ENCODE measurements around the gene ANGEL2.

ANGEL2 gene

DNA sequence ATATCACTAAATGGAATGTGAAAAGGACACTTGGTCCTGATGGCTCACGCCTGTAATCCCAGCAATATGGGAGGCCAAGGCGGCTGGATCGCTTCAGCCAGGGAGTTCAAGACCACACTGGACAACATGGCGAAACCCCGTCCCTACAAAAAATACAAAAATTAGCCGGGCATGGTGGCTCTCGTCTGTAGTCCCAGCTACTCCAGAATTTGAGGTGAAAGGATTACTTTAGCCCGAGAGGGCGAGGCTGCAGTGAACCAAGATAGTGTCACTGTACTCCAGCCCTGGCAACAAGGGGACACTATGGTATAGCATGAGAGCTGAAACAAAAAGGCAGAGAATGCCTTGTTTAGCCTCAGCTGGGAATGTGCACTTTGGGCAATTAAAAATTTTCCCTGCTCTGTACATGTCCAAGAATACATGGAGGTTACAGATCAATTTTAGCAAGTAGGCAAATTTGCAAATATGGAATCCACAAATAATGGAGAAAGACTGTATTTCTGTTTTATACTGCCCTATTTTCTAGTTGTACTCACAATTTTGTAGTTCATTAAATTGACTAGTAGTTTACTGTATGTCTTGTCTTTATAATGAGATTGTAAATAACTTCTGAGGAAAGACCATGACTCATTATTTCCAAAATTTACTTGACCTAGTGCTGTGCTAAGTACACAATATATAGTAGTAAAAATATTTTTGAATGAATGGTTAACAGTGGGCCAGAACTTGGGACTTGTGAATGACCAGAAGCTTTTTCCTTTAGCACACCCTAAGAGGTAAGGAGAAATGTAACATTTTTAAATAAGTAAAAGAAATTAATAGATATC lies 2.0 kb upstream of the ANGEL2 start:
- peaks cover 19% of the 10 kb centered on the region for H3K4me1 ChIP-seq (ENCODE audit: low read length)
- peaks cover 26% of the 10 kb centered on the region for H3K79me2 ChIP-seq (ENCODE audit: low read length)
- TF ChIP-seq EZH2phosphoT487 (IDR thresholded peaks at IDR 0.05; ENCODE audit: low read depth) = no peak
- TF ChIP-seq, protein P1, sequence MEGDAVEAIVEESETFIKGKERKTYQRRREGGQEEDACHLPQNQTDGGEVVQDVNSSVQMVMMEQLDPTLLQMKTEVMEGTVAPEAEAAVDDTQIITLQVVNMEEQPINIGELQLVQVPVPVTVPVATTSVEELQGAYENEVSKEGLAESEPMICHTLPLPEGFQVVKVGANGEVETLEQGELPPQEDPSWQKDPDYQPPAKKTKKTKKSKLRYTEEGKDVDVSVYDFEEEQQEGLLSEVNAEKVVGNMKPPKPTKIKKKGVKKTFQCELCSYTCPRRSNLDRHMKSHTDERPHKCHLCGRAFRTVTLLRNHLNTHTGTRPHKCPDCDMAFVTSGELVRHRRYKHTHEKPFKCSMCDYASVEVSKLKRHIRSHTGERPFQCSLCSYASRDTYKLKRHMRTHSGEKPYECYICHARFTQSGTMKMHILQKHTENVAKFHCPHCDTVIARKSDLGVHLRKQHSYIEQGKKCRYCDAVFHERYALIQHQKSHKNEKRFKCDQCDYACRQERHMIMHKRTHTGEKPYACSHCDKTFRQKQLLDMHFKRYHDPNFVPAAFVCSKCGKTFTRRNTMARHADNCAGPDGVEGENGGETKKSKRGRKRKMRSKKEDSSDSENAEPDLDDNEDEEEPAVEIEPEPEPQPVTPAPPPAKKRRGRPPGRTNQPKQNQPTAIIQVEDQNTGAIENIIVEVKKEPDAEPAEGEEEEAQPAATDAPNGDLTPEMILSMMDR (IDR thresholded peaks at IDR 0.05; ENCODE audit: low read depth, low read length) = no peak
- H4K20me1 ChIP-seq (ENCODE audit: insufficient read depth, low read length) = no peaks in the 10 kb centered on the region
- no peaks in the 10 kb centered on the region for H3K27me3 ChIP-seq (ENCODE audit: low read depth, low read length)
- H3K36me3 ChIP-seq (replicated peaks; ENCODE audit: low read depth, low read length) = peaks cover 8% of the 10 kb centered on the region
- no peak overlapping the region for H3K27ac ChIP-seq (ENCODE audit: low read length)
- no peak overlapping the region for H3K4me3 ChIP-seq (ENCODE audit: low read length)
- H3K9me3 ChIP-seq (ENCODE audit: insufficient read depth, low read length) = no peaks in the 10 kb centered on the region
- H3K9ac ChIP-seq (ENCODE audit: low read length) = no peak overlapping the region
- no peak overlapping the region for H2AFZ ChIP-seq (ENCODE audit: low read depth, low read length)
- H3K4me2 ChIP-seq (ENCODE audit: low read length) = no peak overlapping the region

GRCh38 chr1:213014642-213015041 lies 1.0 kb downstream of the ANGEL2 start:
- peaks cover 19% of the 10 kb centered on the region for H3K4me1 ChIP-seq (ENCODE audit: low read length)
- H3K27ac ChIP-seq (ENCODE audit: low read length) = peak overlapping the region; percentile 82
- H4K20me1 ChIP-seq (ENCODE audit: insufficient read depth, low read length) = no peaks in the 10 kb centered on the region
- no peaks in the 10 kb centered on the region for H3K27me3 ChIP-seq (ENCODE audit: low read depth, low read length)
- TF ChIP-seq, protein P1 (IDR thresholded peaks at IDR 0.05; ENCODE audit: low read depth, low read length) = no peak
- TF ChIP-seq EZH2phosphoT487 (IDR thresholded peaks at IDR 0.05; ENCODE audit: low read depth) = no peak
- peaks cover 51% of the 10 kb centered on the region for H3K79me2 ChIP-seq (ENCODE audit: low read length)
- H3K9ac ChIP-seq (ENCODE audit: low read length) = peak overlapping the region; percentile 88
- no peaks in the 10 kb centered on the region for H3K9me3 ChIP-seq (ENCODE audit: insufficient read depth, low read length)
- no peak overlapping the region for H2AFZ ChIP-seq (ENCODE audit: low read depth, low read length)
- peak overlapping the region; percentile 90 for H3K4me2 ChIP-seq (ENCODE audit: low read length)
- peaks cover 33% of the 10 kb centered on the region for H3K36me3 ChIP-seq (replicated peaks; ENCODE audit: low read depth, low read length)
- H3K4me3 ChIP-seq (ENCODE audit: low read length) = peak overlapping the region; percentile 80

DNA sequence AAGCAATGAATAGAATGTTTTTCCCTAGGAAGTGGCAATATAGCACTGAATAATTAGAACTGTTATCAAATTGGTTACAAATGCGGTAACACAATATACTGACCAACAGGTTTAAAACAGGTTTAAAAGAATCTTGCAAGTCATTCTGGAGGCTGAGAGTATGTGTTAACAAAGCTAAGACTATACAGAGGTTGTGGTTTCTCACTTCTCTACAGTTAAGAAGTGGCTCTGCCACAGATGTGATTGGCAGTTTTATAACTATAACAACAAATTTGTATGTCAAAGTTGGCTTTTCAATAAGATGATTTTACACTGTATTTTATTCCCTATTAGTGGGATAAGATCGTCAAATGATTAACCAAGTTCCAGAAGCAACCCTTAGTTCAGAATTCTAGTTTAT lies 7.1 kb downstream of the ANGEL2 start:
- Histone ChIP-seq H3K36me3 (replicated peaks; ENCODE audit: low read depth, low read length) (peaks cover 75% of the 10 kb centered on the region), H3K27ac (ENCODE audit: low read length) (peak overlapping the region; percentile 28), H2AFZ (ENCODE audit: low read depth, low read length) (no peak overlapping the region), H3K9me3 (ENCODE audit: insufficient read depth, low read length) (no peaks in the 10 kb centered on the region), H3K27me3 (ENCODE audit: low read depth, low read length) (no peaks in the 10 kb centered on the region), H3K9ac (ENCODE audit: low read length) (no peak overlapping the region), H3K4me1 (ENCODE audit: low read length) (peaks cover 26% of the 10 kb centered on the region), H3K4me3 (ENCODE audit: low read length) (no peak overlapping the region), H4K20me1 (ENCODE audit: insufficient read depth, low read length) (peaks cover 8% of the 10 kb centered on the region; the same call in 1 of the 2 replicates), H3K4me2 (ENCODE audit: low read length) (peak overlapping the region; percentile 16), H3K79me2 (ENCODE audit: low read length) (peaks cover 47% of the 10 kb centered on the region)
- TF ChIP-seq EZH2phosphoT487 (IDR thresholded peaks at IDR 0.05; ENCODE audit: low read depth) = no peak
- TF ChIP-seq, protein P1 (IDR thresholded peaks at IDR 0.05; ENCODE audit: low read depth, low read length) = no peak

DNA sequence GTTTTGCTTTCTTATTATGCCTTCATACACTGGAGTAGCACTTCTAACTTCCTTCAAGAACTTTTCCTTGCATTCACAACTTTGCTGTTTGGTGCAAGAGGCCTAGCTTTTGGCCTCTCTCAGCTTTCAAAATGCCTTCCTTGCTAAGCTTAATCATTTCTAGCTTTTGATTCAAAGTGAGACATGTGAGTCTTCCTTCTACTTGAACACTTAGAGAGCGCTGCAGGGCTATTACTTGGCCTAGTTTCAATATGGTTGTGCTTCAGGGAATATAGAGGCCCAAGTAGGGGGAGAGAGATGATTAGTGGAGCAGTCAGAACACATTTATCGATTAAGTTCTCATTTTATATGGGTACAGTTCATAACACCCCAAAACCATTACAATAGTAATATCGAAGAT lies 12.4 kb downstream of the ANGEL2 start:
- no peaks in the 10 kb centered on the region for H3K27me3 ChIP-seq (ENCODE audit: low read depth, low read length)
- H3K36me3 ChIP-seq (replicated peaks; ENCODE audit: low read depth, low read length) = peaks cover 50% of the 10 kb centered on the region
- peaks cover 2% of the 10 kb centered on the region for H3K79me2 ChIP-seq (ENCODE audit: low read length)
- peak overlapping the region; percentile 76 for H3K27ac ChIP-seq (ENCODE audit: low read length)
- H3K9ac ChIP-seq (ENCODE audit: low read length) = peak overlapping the region; percentile 11; the same call in 1 of the 2 replicates
- peaks cover under 1% of the 10 kb centered on the region; the same call in 1 of the 2 replicates for H4K20me1 ChIP-seq (ENCODE audit: insufficient read depth, low read length)
- TF ChIP-seq EZH2phosphoT487 (IDR thresholded peaks at IDR 0.05; ENCODE audit: low read depth) = no peak
- TF ChIP-seq, protein P1 (IDR thresholded peaks at IDR 0.05; ENCODE audit: low read depth, low read length) = 0 out of 2 replicates have a peak, but pooled peaks have one; percentile 8
- no peak overlapping the region for H2AFZ ChIP-seq (ENCODE audit: low read depth, low read length)
- peak overlapping the region; percentile 60 for H3K4me2 ChIP-seq (ENCODE audit: low read length)
- peaks cover 21% of the 10 kb centered on the region for H3K4me1 ChIP-seq (ENCODE audit: low read length)
- no peaks in the 10 kb centered on the region for H3K9me3 ChIP-seq (ENCODE audit: insufficient read depth, low read length)
- peak overlapping the region; percentile 20 for H3K4me3 ChIP-seq (ENCODE audit: low read length)

Data from OCI-LY3 (cell line).